ENCODE results near the gene DPY30. TPM values are rescaled to one million over a fixed set of nuclear protein-coding genes. Genes with fewer than 3 reads are reported as not detected.

The DPY30 gene
- total and polyA plus RNA-seq, 2 experiments from 2014 or later: 156 to 518 TPM

GRCh38 chr2:31996571-31997150, 42.9 kb downstream of the DPY30 start:
- 0 out of 2 replicates have a peak overlapping the region, but pooled peaks have one; percentile 36 for H3K27ac ChIP-seq (ENCODE audit: low read depth)
- H2AFZ ChIP-seq: no peak overlapping the region
- H3K79me2 ChIP-seq (replicated peaks; ENCODE audit: insufficient read depth): peaks cover 98% of the 10 kb centered on the region
- H3K4me2 ChIP-seq: no peak overlapping the region
- peaks cover 30% of the 10 kb centered on the region for H4K20me1 ChIP-seq (replicated peaks; ENCODE audit: insufficient read depth)
- H3K27me3 Mint-ChIP-seq (ENCODE audit: insufficient read depth, low read depth, poor library complexity): peaks cover 2% of the 10 kb centered on the region
- TF ChIP-seq EZH2phosphoT487 (IDR thresholded peaks at IDR 0.05; ENCODE audit: unreplicated experiment): no peak
- TF ChIP-seq ETS1 (IDR thresholded peaks at IDR 0.05): no peak
- TF ChIP-seq ZNF331 (CRISPR knock-in tag; IDR thresholded peaks at IDR 0.05; ENCODE audit: low read depth): no peak
- TF ChIP-seq, protein P1, sequence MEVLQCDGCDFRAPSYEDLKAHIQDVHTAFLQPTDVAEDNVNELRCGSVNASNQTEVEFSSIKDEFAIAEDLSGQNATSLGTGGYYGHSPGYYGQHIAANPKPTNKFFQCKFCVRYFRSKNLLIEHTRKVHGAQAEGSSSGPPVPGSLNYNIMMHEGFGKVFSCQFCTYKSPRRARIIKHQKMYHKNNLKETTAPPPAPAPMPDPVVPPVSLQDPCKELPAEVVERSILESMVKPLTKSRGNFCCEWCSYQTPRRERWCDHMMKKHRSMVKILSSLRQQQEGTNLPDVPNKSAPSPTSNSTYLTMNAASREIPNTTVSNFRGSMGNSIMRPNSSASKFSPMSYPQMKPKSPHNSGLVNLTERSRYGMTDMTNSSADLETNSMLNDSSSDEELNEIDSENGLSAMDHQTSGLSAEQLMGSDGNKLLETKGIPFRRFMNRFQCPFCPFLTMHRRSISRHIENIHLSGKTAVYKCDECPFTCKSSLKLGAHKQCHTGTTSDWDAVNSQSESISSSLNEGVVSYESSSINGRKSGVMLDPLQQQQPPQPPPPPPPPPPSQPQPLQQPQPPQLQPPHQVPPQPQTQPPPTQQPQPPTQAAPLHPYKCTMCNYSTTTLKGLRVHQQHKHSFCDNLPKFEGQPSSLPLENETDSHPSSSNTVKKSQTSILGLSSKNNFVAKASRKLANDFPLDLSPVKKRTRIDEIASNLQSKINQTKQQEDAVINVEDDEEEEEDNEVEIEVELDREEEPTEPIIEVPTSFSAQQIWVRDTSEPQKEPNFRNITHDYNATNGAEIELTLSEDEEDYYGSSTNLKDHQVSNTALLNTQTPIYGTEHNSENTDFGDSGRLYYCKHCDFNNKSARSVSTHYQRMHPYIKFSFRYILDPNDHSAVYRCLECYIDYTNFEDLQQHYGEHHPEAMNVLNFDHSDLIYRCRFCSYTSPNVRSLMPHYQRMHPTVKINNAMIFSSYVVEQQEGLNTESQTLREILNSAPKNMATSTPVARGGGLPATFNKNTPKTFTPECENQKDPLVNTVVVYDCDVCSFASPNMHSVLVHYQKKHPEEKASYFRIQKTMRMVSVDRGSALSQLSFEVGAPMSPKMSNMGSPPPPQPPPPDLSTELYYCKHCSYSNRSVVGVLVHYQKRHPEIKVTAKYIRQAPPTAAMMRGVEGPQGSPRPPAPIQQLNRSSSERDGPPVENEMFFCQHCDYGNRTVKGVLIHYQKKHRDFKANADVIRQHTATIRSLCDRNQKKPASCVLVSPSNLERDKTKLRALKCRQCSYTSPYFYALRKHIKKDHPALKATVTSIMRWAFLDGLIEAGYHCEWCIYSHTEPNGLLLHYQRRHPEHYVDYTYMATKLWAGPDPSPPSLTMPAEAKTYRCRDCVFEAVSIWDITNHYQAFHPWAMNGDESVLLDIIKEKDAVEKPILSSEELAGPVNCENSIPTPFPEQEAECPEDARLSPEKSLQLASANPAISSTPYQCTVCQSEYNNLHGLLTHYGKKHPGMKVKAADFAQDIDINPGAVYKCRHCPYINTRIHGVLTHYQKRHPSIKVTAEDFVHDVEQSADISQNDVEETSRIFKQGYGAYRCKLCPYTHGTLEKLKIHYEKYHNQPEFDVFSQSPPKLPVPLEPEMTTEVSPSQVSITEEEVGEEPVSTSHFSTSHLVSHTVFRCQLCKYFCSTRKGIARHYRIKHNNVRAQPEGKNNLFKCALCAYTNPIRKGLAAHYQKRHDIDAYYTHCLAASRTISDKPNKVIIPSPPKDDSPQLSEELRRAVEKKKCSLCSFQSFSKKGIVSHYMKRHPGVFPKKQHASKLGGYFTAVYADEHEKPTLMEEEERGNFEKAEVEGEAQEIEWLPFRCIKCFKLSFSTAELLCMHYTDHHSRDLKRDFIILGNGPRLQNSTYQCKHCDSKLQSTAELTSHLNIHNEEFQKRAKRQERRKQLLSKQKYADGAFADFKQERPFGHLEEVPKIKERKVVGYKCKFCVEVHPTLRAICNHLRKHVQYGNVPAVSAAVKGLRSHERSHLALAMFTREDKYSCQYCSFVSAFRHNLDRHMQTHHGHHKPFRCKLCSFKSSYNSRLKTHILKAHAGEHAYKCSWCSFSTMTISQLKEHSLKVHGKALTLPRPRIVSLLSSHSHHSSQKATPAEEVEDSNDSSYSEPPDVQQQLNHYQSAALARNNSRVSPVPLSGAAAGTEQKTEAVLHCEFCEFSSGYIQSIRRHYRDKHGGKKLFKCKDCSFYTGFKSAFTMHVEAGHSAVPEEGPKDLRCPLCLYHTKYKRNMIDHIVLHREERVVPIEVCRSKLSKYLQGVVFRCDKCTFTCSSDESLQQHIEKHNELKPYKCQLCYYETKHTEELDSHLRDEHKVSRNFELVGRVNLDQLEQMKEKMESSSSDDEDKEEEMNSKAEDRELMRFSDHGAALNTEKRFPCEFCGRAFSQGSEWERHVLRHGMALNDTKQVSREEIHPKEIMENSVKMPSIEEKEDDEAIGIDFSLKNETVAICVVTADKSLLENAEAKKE (CRISPR knock-in tag; IDR thresholded peaks at IDR 0.05): no peak
- no peak for TF ChIP-seq EZH2 (IDR thresholded peaks at IDR 0.05; ENCODE audit: low read depth, unreplicated experiment)
- TF ChIP-seq CREB1 (CRISPR knock-in tag; IDR thresholded peaks at IDR 0.05; ENCODE audit: low read depth): no peak
- no peak for TF ChIP-seq JUNB (IDR thresholded peaks at IDR 0.05; ENCODE audit: unreplicated experiment)
- TF ChIP-seq, protein P2, sequence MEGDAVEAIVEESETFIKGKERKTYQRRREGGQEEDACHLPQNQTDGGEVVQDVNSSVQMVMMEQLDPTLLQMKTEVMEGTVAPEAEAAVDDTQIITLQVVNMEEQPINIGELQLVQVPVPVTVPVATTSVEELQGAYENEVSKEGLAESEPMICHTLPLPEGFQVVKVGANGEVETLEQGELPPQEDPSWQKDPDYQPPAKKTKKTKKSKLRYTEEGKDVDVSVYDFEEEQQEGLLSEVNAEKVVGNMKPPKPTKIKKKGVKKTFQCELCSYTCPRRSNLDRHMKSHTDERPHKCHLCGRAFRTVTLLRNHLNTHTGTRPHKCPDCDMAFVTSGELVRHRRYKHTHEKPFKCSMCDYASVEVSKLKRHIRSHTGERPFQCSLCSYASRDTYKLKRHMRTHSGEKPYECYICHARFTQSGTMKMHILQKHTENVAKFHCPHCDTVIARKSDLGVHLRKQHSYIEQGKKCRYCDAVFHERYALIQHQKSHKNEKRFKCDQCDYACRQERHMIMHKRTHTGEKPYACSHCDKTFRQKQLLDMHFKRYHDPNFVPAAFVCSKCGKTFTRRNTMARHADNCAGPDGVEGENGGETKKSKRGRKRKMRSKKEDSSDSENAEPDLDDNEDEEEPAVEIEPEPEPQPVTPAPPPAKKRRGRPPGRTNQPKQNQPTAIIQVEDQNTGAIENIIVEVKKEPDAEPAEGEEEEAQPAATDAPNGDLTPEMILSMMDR (conservative IDR thresholded peaks at IDR 0.05; ENCODE audit: low read depth in 2 of 2): no peak
- TF ChIP-seq NANOG (IDR thresholded peaks at IDR 0.05; ENCODE audit: borderline replicate concordance): no peak
- TF ChIP-seq POLR2AphosphoS5 (IDR thresholded peaks at IDR 0.05; ENCODE audit: low read depth): no peak
- TF ChIP-seq STAT1 (IDR thresholded peaks at IDR 0.05; ENCODE audit: unreplicated experiment): no peak
- TF ChIP-seq ZNF114 (CRISPR knock-in tag; IDR thresholded peaks at IDR 0.05): no peak
- TF ChIP-seq REST (IDR thresholded peaks at IDR 0.05; ENCODE audit: unreplicated experiment): no peak
- no peaks in the 10 kb centered on the region for H3F3A ChIP-seq (replicated peaks; ENCODE audit: low read depth)
- H3K9me2 ChIP-seq (ENCODE audit: insufficient read depth): no peaks in the 10 kb centered on the region
- no peak overlapping the region for H3K4me3 ChIP-seq
- no peaks in the 10 kb centered on the region for H3K36me3 Mint-ChIP-seq (ENCODE audit: low read depth)
- no peak overlapping the region for H3K27ac Mint-ChIP-seq
- no peak for DNase-seq (ENCODE audit: low spot score)
- no peak overlapping the region for H3K4me3 Mint-ChIP-seq
- H3K4me1 ChIP-seq (ENCODE audit: insufficient read depth): no peaks in the 10 kb centered on the region
- H3K27me3 ChIP-seq (ENCODE audit: insufficient read depth): no peaks in the 10 kb centered on the region
- H3K36me3 ChIP-seq (ENCODE audit: insufficient read depth): no peaks in the 10 kb centered on the region
- ATAC-seq: no peak
- H3K9me3 Mint-ChIP-seq: no peaks in the 10 kb centered on the region
- H3K4me1 Mint-ChIP-seq: peaks cover 16% of the 10 kb centered on the region
